Spleen (tissue), 11 donors: ENCODE results near the gene DNAH17. TPM values are rescaled to one million over a fixed set of nuclear protein-coding genes. Genes with fewer than 3 reads are reported as not detected.

Source experiments
- DNase-seq: peaks from one replicate; pipeline ENCODE4 v3.0.0-alpha.2; 2020
- H3K27ac ChIP-seq, 8 donors: fragments of 200-600 bp; sonication (generic) in 7 of 8; 1 replicate in 4 of 8; 2 replicates in 4 of 8; pipeline versions ENCODE4 v1.5.0 to v1.8.0; 2016 to 2021; ENCODE audit warnings: inconsistent platforms in 4 of 8, mild to moderate bottlenecking in 4 of 8, moderate library complexity in 1 of 8
- H3K27me3 ChIP-seq, 7 donors: fragments of 200-600 bp; sonication (generic) in 6 of 7; replicated peaks in 1 of 7; 1 replicate in 4 of 7; 2 replicates in 3 of 7; pipeline versions ENCODE4 v1.5.0 to v1.8.0; 2016 to 2021; ENCODE audit warnings: inconsistent platforms in 3 of 7, mild to moderate bottlenecking in 1 of 7
- H3K36me3 ChIP-seq, 6 donors: fragments of 200-600 bp; sonication (generic) in 5 of 6; 1 replicate in 4 of 6; 2 replicates in 2 of 6; pipeline versions ENCODE4 v1.5.0 to v1.8.0; 2016 to 2021; ENCODE audit warnings: inconsistent platforms in 2 of 6
- H3K4me1 ChIP-seq, 6 donors: fragments of 200-600 bp; sonication (generic) in 5 of 6; 1 replicate in 3 of 6; 2 replicates in 3 of 6; pipeline versions ENCODE4 v1.5.0 to v1.8.0; 2016 to 2021; ENCODE audit warnings: inconsistent platforms in 3 of 6
- H3K4me3 ChIP-seq, 8 donors: fragments of 200-600 bp; sonication (generic) in 7 of 8; 1 replicate in 4 of 8; 2 replicates in 4 of 8; pipeline versions ENCODE4 v1.5.0 to v1.8.0; 2016 to 2021; ENCODE audit warnings: inconsistent platforms in 4 of 8, mild to moderate bottlenecking in 4 of 8, moderate library complexity in 2 of 8
- H3K9me3 ChIP-seq, 8 donors: fragments of 200-600 bp; sonication (generic) in 7 of 8; 1 replicate in 4 of 8; 2 replicates in 4 of 8; pipeline versions ENCODE4 v1.5.0 to v1.8.0; 2016 to 2021; ENCODE audit warnings: inconsistent platforms in 4 of 8
- CTCF ChIP-seq, 11 experiments: fragments of 200-600 bp in 7 of 11; fragments of 450-650 bp in 4 of 11; sonication (generic) in 4 of 11; IDR thresholded peaks in 8 of 11; conservative IDR thresholded peaks in 3 of 11; 1 replicate in 7 of 11; 2 replicates in 4 of 11; pipeline versions ENCODE4 v1.4.0 to v1.8.0; 2016 to 2021; ENCODE audit warnings: antibody characterized with exemption in 11 of 11, inconsistent platforms in 4 of 11, mild to moderate bottlenecking in 1 of 11
- POLR2A ChIP-seq, 3 donors: fragments of 450-650 bp; IDR thresholded peaks; one replicate each; pipeline ENCODE4 v1.5.1; 2017; ENCODE audit warnings: antibody characterized with exemption in 3 of 3, mild to moderate bottlenecking in 1 of 3
- POLR2AphosphoS5 ChIP-seq, 3 donors: sonication (generic); formaldehyde crosslinking; IDR thresholded peaks; one replicate each; pipeline ENCODE4 v1.5.1; 2017; ENCODE audit warnings: antibody characterized with exemption in 3 of 3
- WGBS, 5 donors: extraction: QIAGEN DNeasy Blood & Tissue Kit in 3 of 5; methylation state at CpG; one replicate each; pipeline versions ENCODE4 v1.1.5 to v1.1.7; 2013 to 2018; 5-methylcytosine and 5-hydroxymethylcytosine counted together
- intact Hi-C: fragments of 100-400 bp; cut with DNase I; formaldehyde crosslinking; loops from one replicate; pipeline ENCODE4 v1.15.0; 2023; ENCODE audit warnings: low total_unique reads
- polyA plus RNA-seq, 3 donors: library from polyadenylated mRNA; stranded (reverse); fragments of 200-250 nt; gene quantifications; one replicate each; pipeline ENCODE4 v1.2.1, GENCODE V29; 2013
- total RNA-seq, 7 donors: library from RNA; depleted of rRNA in 3 of 7; stranded (reverse); fragments of >200 nt in 3 of 7; fragmentation: NEBNext Ultra II Directional in 4 of 7; extraction: Animal tissue kit (Norgen Biotek cat#: 25700) in 4 of 7; gene quantifications; one replicate each; pipeline versions ENCODE4 v1.1.0 to v1.2.1, GENCODE V29; 2016 to 2021
- donor health status: healthy with polysubstance abuse.
- donor health status: DM: no; HTN: no; CAD: no; lungs with moderate emphysema.
- donor health status: DM: no; HTN: no; CAD: no.
- donor health status: Bipolar disorder and iron deficiency.
- donor health status: healthy.
- donor health status: DM: no; HTN: no; CAD: no.
- donor health status: DM: yes; HTN: yes; CAD: no.

Gene DNAH17
- total and polyA plus RNA-seq, 10 donors: 0.06 to 1.0 (median 0.72) TPM; not detected in 1

GRCh38 chr17:78492116-78492799, 84.9 kb downstream of the DNAH17 start:
- H3K4me3 ChIP-seq: no peak overlapping the region
- no peak overlapping the region for H3K27ac ChIP-seq
- no peaks in the 10 kb centered on the region for H3K9me3 ChIP-seq
- WGBS, 5 donors: 87 to 95% (median 90%) methylated on average over 24 to 26 of the region's 26 CpGs
- peaks cover 0 to 9% (median 3%) of the 10 kb centered on the region in 6 donors for H3K4me1 ChIP-seq
- no peak for TF ChIP-seq POLR2A (IDR thresholded peaks at IDR 0.05)
- no peak for TF ChIP-seq CTCF (IDR thresholded peaks at IDR 0.05 in 8 of 11, conservative IDR thresholded peaks at IDR 0.05 in 3 of 11)
- no peak for TF ChIP-seq POLR2AphosphoS5 (IDR thresholded peaks at IDR 0.05)
- no peak for DNase-seq
- no peaks in the 10 kb centered on the region for H3K36me3 ChIP-seq
- intact Hi-C loops: no loop called here
- H3K27me3 ChIP-seq: peaks cover 0 to 19% (median 0%) of the 10 kb centered on the region in 7 donors

- Histone ChIP-seq H3K4me1 (peaks cover 0 to 6% (median 0%) of the 10 kb centered on the region in 6 donors), H3K36me3 (no peaks in the 10 kb centered on the region), H3K27ac (no peak overlapping the region), H3K4me3 (no peak overlapping the region), H3K27me3 (peaks cover 0 to 15% (median 0%) of the 10 kb centered on the region in 7 donors), H3K9me3 (no peaks in the 10 kb centered on the region)
- TF ChIP-seq CTCF (IDR thresholded peaks at IDR 0.05 in 8 of 11, conservative IDR thresholded peaks at IDR 0.05 in 3 of 11): no peak
- no peak for TF ChIP-seq POLR2A (IDR thresholded peaks at IDR 0.05)
- TF ChIP-seq POLR2AphosphoS5 (IDR thresholded peaks at IDR 0.05): no peak
- intact Hi-C loops: no loop called here
- no peak for DNase-seq
- 88 to 93% (median 90%) methylated on average over 26 to 31 of the region's 31 CpGs for WGBS, 5 donors
Measured at GRCh38 chr17:78491236-78492115, 85.7 kb downstream of the DNAH17 start.

GRCh38 chr17:78490673-78491072, 86.5 kb downstream of the DNAH17 start:
- no peaks in the 10 kb centered on the region for H3K9me3 ChIP-seq
- 89 to 98% (median 91%) methylated on average over 12 to 15 of the region's 15 CpGs for WGBS, 5 donors
- no peak for TF ChIP-seq POLR2A (IDR thresholded peaks at IDR 0.05)
- no peak for DNase-seq
- no peaks in the 10 kb centered on the region for H3K36me3 ChIP-seq
- no peak overlapping the region for H3K27ac ChIP-seq
- peaks cover 0 to 14% (median 0%) of the 10 kb centered on the region in 7 donors for H3K27me3 ChIP-seq
- peaks cover 0 to 6% (median 0%) of the 10 kb centered on the region in 6 donors for H3K4me1 ChIP-seq
- H3K4me3 ChIP-seq: no peak overlapping the region
- intact Hi-C loops: no loop called here

GRCh38 chr17:78490156-78490555, 87.0 kb downstream of the DNAH17 start:
- WGBS, 5 donors: 88 to 92% (median 90%) methylated on average over 10 of the region's 10 CpGs
- H3K27ac ChIP-seq: no peak overlapping the region
- H3K4me1 ChIP-seq: peaks cover 0 to 8% (median 1%) of the 10 kb centered on the region in 6 donors
- TF ChIP-seq POLR2AphosphoS5 (IDR thresholded peaks at IDR 0.05) (no peak), POLR2A (IDR thresholded peaks at IDR 0.05) (no peak), CTCF (IDR thresholded peaks at IDR 0.05 in 8 of 11, conservative IDR thresholded peaks at IDR 0.05 in 3 of 11) (no peak)
- DNase-seq: no peak
- peaks cover 0 to 16% (median 0%) of the 10 kb centered on the region in 7 donors for H3K27me3 ChIP-seq
- H3K9me3 ChIP-seq: no peaks in the 10 kb centered on the region
- H3K36me3 ChIP-seq: no peaks in the 10 kb centered on the region
- no peak overlapping the region for H3K4me3 ChIP-seq
- intact Hi-C loops: no loop called here
